Thoracic aorta (tissue), 2 donors: ENCODE data around the gene ELF4. TPM values are rescaled to one million over a fixed set of nuclear protein-coding genes. Genes with fewer than 3 reads are reported as not detected.

Source experiments
- ATAC-seq: fragments of 150-250 bp; one replicate; pipeline ENCODE4 v1.8.0; 2017; ENCODE audit warnings: low read depth; ENCODE audit not compliant: insufficient number of reproducible peaks, low FRiP score
- DNase-seq: peaks from one replicate; pipeline ENCODE4 v3.0.0-alpha.2; 2020; ENCODE audit warnings: low spot score
- H3K27ac ChIP-seq, 2 donors: fragments of 200-600 bp; sonication (generic); 1 replicate in 1 of 2; 2 replicates in 1 of 2; pipeline ENCODE4 v1.5.1; 2016; ENCODE audit warnings: mild to moderate bottlenecking in 2 of 2, moderate library complexity in 2 of 2
- H3K27me3 ChIP-seq: fragments of 200-600 bp; sonication (generic); replicated peaks from 2 replicates; pipeline ENCODE4 v1.6.0; 2016; ENCODE audit warnings: mild to moderate bottlenecking; ENCODE audit not compliant: insufficient read depth
- H3K36me3 ChIP-seq: fragments of 200-600 bp; sonication (generic); one replicate; pipeline ENCODE4 v1.5.1; 2016
- H3K4me1 ChIP-seq, 2 donors: fragments of 200-600 bp; sonication (generic); 1 replicate in 1 of 2; 2 replicates in 1 of 2; pipeline versions ENCODE4 v1.5.1 to v1.6.0; 2016; ENCODE audit warnings: low read depth in 2 of 2, mild to moderate bottlenecking in 1 of 2; ENCODE audit not compliant: control insufficient read depth in 1 of 2
- H3K4me3 ChIP-seq: fragments of 200-600 bp; sonication (generic); 2 replicates; pipeline ENCODE4 v1.5.1; 2016; ENCODE audit warnings: mild to moderate bottlenecking
- H3K9me3 ChIP-seq: fragments of 200-600 bp; sonication (generic); 2 replicates; pipeline ENCODE4 v1.5.1; 2016
- total RNA-seq, 2 donors: library from RNA; depleted of rRNA; stranded (reverse); fragments of >200 nt; gene quantifications; one replicate each; pipeline versions ENCODE4 v1.1.0 to v1.2.3, GENCODE V29; 2016
- TF ChIP-seq, protein P1 (sequence below): fragments of 200-600 bp; sonication (generic); IDR thresholded peaks from one replicate; pipeline ENCODE4 v1.5.1; 2019; ENCODE audit warnings: antibody characterized with exemption

Gene ELF4
- total RNA-seq, 2 donors from 2014 or later, result 11.1 to 16.9 TPM

GRCh38 chrX:130130990-130131389, 20.7 kb upstream of the ELF4 start:
- no peak for ATAC-seq
- H3K36me3 ChIP-seq, result peaks cover 3% of the 10 kb centered on the region

GRCh38 chrX:130125091-130125874, 15.0 kb upstream of the ELF4 start:
- peak; percentile 50 for DNase-seq

More at GRCh38 chrX:130130990-130131389, 20.7 kb upstream of the ELF4 start:
- Histone ChIP-seq H3K27ac (no peak overlapping the region), H3K9me3 (no peaks in the 10 kb centered on the region), H3K4me1 (peaks cover 0 to 1% of the 10 kb centered on the region in 2 donors), H3K4me3 (no peak overlapping the region), H3K27me3 (no peaks in the 10 kb centered on the region)
- TF ChIP-seq, protein P1, sequence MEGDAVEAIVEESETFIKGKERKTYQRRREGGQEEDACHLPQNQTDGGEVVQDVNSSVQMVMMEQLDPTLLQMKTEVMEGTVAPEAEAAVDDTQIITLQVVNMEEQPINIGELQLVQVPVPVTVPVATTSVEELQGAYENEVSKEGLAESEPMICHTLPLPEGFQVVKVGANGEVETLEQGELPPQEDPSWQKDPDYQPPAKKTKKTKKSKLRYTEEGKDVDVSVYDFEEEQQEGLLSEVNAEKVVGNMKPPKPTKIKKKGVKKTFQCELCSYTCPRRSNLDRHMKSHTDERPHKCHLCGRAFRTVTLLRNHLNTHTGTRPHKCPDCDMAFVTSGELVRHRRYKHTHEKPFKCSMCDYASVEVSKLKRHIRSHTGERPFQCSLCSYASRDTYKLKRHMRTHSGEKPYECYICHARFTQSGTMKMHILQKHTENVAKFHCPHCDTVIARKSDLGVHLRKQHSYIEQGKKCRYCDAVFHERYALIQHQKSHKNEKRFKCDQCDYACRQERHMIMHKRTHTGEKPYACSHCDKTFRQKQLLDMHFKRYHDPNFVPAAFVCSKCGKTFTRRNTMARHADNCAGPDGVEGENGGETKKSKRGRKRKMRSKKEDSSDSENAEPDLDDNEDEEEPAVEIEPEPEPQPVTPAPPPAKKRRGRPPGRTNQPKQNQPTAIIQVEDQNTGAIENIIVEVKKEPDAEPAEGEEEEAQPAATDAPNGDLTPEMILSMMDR, result no peak
- no peak for DNase-seq

GRCh38 chrX:130124577-130124976, 14.3 kb upstream of the ELF4 start:
- Histone ChIP-seq H3K9me3 (no peaks in the 10 kb centered on the region), H3K27ac (peak overlapping the region in 1 of 2 donors; percentile 71), H3K4me3 (no peak overlapping the region), H3K27me3 (no peaks in the 10 kb centered on the region), H3K36me3 (no peaks in the 10 kb centered on the region), H3K4me1 (peaks cover 0 to 15% of the 10 kb centered on the region in 2 donors)
- ATAC-seq, result no peak
- DNase-seq, result no peak
- TF ChIP-seq, protein P1, result no peak

More at GRCh38 chrX:130125091-130125874, 15.0 kb upstream of the ELF4 start:
- TF ChIP-seq, protein P1, result no peak
- peak overlapping the region; percentile 19 for H3K4me3 ChIP-seq
- no peaks in the 10 kb centered on the region for H3K27me3 ChIP-seq
- ATAC-seq, result peak; percentile 44
- H3K4me1 ChIP-seq, result peaks cover 0 to 14% of the 10 kb centered on the region in 2 donors
- H3K27ac ChIP-seq, result peak overlapping the region; percentile 65 to 71
- no peaks in the 10 kb centered on the region for H3K36me3 ChIP-seq
- H3K9me3 ChIP-seq, result no peaks in the 10 kb centered on the region

GRCh38 chrX:130121505-130121800, 11.2 kb upstream of the ELF4 start:
- DNase-seq (no peak), ATAC-seq (no peak)
- no peaks in the 10 kb centered on the region for H3K36me3 ChIP-seq
- peaks cover 0 to 20% of the 10 kb centered on the region in 2 donors for H3K4me1 ChIP-seq
- TF ChIP-seq, protein P1, result no peak
- peak overlapping the region; percentile 73 for H3K4me3 ChIP-seq
- no peaks in the 10 kb centered on the region for H3K9me3 ChIP-seq
- no peaks in the 10 kb centered on the region for H3K27me3 ChIP-seq
- peak overlapping the region in 1 of 2 donors; percentile 71 for H3K27ac ChIP-seq

GRCh38 chrX:130120746-130121504, 10.6 kb upstream of the ELF4 start:
- H3K27me3 ChIP-seq, result no peaks in the 10 kb centered on the region
- peak overlapping the region; percentile 73 for H3K4me3 ChIP-seq
- peak overlapping the region; percentile 25 to 71 for H3K27ac ChIP-seq
- TF ChIP-seq, protein P1, result peak; percentile 70
- ATAC-seq (peak; percentile 85), DNase-seq (peak; percentile 31)
- H3K4me1 ChIP-seq, result peaks cover 0 to 18% of the 10 kb centered on the region in 2 donors
- no peaks in the 10 kb centered on the region for H3K9me3 ChIP-seq
- no peaks in the 10 kb centered on the region for H3K36me3 ChIP-seq
